Eye (tissue), 1 donor: Measurements from ENCODE around the gene CALHM2.

Source experiments
- DNase-seq: peaks from one replicate; pipeline ENCODE4 v3.0.0-alpha.2; 2015

The CALHM2 gene

DNA sequence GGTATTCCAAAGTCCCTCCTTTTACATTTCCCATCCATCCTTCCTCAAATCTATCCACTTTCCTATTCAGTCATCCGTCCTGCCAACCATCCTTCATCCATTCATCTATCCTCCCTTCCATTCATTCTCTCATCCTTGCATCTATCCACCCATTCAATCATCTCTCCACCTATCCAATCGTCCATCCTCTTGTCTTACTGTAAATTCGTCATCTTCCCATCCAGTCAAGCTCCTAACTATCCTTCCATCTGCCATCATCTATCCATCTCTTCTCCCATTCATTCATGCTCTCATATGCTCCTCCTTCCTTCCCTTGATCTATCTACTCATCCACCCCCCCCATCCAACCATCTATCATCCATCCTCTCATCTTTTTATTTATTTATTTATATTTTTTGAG lies 21.9 kb upstream of the CALHM2 start:
- no peak for DNase-seq

- DNase-seq = peak; percentile 50
Observed at GRCh38 chr10:103473261-103473671, 21.1 kb upstream of the CALHM2 start.

DNA sequence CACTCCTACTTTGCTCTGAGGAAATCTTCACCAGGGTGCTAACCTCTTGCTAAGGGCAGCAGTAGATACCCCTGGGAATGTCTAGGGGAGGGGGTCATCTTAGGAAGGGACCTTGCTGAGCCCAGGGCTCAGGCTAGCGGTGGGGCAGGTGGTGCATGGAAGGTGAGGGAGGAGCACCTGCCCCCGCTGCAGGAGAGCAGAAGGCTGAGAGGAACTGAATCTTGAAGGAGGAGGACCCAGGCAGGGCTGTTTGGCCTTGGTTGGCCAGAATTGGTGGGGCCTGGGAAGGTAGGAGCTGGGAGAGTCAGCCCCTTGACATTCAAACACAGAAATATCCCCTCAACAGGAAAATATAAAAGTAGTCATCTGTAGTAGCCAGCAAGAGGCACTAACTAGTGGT lies 19.8 kb upstream of the CALHM2 start:
- no peak for DNase-seq

GRCh38 chr10:103470761-103471653 lies 18.8 kb upstream of the CALHM2 start:
- DNase-seq = no peak

DNA sequence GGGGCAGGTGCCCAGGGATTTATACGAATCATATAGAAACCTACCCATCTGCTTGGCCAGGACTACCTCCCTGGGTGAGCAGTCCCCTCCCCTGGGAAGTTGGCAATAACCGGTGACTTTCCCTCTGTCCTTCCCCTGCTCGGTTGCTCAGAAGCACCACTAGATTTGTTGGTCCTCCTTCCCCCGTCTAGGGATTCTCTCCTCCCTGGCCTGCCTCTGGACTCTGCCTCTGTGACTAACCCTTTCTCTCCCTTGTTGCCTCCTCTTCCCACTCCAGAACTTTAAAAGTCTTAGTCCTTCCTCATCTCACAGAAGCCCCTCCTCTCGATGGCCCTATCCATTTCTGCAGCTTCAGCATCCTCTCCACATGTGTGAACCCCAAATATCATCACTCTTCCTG lies 17.0 kb upstream of the CALHM2 start:
- DNase-seq = no peak

DNA sequence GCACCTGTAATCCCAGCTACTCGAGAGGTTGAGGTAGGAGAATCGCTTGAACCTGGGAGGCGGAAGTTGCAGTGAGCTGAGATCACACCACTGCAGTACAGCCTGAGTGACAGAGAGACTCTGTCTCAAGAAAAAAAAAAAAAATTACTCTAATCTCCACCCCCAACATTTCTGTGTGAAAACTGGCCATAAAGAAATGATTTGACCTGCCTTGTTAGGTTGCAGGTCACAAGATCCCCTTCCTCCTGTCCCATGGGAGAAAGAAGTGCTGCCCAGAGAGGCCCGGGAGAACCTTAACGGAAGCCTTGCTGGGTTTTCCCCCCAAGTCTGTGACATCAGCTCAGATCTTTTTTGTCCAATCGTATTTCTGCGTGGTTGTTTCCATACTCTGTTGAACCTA lies 15.2 kb upstream of the CALHM2 start:
- DNase-seq = no peak

DNA sequence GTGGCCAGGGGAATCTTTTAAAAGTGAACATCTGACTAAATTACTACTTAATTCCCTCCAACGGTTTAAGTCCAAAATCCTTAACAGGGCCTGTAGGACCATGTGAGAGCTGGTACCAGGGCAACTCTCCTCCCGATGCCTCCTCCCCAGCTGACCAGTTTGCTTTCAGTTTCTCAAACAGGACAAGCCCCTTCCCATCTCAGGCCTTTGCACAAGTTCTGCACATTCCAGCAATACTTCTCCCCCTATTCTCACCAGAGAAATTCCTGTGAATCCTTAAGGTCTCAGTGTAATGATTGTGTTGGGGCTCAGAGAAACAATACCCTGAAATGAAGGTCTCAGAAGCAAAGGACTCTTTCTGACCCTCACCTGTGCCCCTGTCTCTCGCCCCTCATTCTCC lies 14.6 kb upstream of the CALHM2 start:
- DNase-seq = no peak

DNA sequence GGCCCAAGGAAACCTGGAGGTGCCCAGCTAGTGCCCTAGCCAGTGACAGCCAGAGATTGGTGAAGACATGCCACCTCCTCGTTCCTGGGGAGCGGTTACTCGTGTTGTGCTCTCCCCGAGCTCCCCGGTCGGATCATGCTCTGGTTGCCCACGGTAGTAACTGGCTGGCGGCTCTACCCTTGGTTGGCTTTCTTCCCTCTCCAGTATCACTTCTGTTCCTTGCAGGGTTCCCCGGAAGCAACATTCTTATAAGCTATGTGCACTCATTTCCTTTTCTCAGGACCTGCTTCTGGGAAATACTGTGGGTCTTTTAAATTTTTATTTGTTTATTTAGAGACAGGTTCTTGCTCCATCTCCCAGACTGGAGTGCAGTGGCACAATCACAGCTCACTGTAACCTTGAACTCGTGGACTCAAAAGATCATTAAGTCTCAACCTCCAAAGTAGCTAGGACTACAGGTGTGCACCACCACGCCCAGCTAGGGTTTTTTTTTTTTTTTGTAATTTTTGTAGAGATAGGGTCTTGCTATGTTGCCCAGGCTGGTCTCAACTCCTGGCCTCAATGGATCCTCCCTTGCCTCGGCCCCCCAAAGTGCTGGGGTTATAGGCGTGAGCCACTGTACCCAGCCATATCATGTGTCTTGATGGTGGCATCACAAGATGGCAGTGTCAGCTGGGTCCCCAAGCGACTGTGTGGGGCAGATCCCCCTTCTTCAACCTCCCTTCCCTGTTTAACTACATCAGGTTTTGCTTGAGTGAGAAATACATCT lies 13.4 kb upstream of the CALHM2 start:
- DNase-seq = no peak

- DNase-seq = no peak
Observed at GRCh38 chr10:103463499-103463898, 11.3 kb upstream of the CALHM2 start.

DNA sequence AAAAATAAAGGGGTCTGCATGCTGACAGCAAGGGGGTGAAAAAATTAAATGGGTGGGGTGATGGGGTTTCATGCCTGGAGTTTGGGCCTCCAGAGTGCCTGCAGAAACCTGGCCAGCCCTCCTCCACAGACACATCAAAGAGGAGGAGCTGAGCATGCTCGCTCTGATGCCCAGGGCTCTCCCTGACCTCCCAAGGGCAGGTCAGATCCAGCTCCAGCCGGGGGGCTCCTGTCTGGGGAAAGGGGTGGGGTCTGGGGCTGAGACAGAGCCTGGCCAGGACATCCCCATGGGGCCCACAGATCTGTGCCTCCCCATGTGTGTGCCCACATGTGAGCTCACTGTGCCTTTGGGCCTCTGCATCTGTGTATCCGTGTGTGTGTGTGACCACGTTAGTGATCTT lies 7.4 kb upstream of the CALHM2 start:
- no peak for DNase-seq

GRCh38 chr10:103458720-103459119 lies 6.5 kb upstream of the CALHM2 start, which contains the start of gene CALHM1:
Gene CALHM1 (minus strand): TSS chr10:103458900. CDS start chr10:103458751, 149 bp downstream.
- DNase-seq = no peak

DNA sequence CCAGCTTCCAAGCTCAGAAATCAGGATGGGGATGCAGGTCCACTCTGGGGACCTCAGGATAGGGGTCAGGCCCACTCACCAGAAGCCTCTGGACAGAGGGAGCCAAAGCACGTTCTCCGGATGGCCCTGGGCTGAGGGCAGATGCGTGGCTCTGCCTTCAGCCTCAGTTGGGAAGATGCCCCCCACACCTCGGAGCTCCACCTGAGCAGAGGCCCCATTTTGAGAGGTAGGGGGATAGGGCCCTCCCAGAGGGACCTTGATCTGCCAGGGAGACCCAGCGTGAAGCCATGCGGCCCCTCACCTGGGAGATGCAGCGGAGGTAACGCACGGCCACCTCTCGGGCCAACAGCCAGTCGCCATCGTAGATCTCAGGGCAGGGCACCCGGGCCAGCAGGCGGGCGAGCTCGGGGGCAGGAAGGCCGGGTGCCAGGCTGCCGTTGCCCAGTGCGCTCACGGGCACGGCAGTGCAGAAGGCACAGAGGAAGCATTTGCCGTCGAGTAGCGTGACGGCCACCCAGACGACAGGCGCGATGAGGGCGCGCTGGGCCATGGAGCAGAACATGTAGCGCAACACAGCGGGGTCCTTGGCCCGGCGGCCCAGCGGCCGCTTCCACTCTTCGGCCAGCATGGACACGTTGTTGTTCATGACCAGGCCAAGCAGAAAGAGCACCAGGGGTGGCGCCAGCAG lies 5.9 kb upstream of the CALHM2 start:
- DNase-seq = no peak

DNA sequence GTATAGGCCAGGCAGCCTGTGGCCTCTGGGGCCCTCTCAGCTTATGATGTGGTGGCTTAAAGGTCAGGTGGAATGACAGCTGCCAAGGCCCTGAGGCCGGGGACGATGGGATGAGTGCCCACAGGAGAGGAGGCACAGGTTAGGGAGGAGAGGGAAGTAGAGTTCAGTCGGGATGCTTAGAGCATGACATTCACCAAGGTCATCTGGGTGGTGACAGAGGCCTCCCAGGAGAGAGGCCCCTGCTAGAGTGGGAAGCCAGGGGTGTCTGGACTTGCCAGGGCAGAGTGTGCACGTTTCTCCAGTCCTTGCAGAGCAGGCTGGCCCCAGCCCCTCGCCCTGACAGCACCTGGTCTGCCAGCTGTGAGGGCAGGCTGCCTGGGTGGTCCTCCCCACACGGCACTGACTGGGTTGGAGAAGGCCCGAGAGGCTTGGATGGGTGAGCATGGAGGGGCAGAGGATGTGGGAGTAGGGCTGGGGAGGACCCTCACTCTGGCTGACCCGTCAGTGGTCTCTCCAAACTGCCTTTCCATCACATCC lies 5.1 kb upstream of the CALHM2 start:
- DNase-seq = no peak

GRCh38 chr10:103456074-103456660 lies 4.0 kb upstream of the CALHM2 start:
- DNase-seq = no peak

GRCh38 chr10:103455235-103455634 lies 3.1 kb upstream of the CALHM2 start:
- no peak for DNase-seq

DNA sequence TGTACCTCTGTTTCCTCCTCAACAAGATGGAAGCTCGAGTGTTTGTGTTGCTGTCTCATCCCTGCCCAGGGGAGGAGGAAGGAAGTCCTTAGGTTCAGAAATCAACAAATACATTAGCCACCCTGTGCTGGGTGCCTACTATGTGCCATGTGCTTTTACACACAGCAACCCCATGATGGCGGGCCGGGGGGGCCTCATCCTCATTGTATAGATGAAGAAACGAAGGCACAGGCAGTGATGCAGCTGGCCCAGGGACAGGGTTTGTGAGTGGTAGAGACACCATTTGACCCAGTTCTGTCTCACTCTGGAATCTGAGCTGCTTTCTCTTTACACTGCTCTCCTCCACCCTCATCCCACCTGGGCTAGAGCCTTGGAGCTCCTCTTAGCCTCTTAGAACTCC lies 1.9 kb upstream of the CALHM2 start:
- DNase-seq = no peak

GRCh38 chr10:103452506-103453230 lies 498 bp upstream of the CALHM2 start:
- DNase-seq = no peak

DNA sequence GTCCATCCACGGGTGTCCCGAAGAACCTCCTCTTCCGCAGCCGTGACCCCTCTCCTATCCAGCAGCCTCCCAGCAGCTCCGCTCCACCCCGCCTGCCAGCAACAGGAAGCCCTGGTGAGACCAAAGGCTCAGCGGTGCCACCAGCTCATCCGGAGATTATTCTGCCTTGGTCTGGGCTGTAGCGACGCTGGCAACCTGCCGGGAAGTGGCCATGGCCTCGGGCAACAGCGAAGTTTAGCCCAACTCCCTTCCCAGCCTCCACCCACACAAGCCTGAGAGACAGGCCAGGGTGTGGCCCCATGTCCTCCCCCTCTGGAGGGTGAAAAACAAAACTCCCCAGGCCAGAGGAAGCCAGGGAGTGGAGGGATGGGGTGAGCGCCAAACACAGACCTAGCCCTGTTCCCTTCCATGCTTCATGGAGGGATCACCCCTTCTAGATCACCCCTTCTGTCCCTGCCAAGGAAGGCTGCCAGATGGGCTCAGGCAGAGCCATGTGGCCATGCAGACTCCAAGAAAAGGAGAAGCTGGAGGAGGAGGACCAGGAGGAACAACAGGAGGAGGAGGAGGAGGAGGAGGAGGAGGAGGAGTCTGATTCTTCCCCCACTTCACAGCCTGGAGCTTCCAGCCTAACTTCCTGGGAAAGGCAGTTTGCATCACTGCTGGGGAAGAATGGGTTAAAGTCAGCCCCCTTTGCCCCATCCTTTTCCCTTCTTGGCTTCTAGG lies 918 bp downstream of the CALHM2 start:
- peak; percentile 17 for DNase-seq

DNA sequence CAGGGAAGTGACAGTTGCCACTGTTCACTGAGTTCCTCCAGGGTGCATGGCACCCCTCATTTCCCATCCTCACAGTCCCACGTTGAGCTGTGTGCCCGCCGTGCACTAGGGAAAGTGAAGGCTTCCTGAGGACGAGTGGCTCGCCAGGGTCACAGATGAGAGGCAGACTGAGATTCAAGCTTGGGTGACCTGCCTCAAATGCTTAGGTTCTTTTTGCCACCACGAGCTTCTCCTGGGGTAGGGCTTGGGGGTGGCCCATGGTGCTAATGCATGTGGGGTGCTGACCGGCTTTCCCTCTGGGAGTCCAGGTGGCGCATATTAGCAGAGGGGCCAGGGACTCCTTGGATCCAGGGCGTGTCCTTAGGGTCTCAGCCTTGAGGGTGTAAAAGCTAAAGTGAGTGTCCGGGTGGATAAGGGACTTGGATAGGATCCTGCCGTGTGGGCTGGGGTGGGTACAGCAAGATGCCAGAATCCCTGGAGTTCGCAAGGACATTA lies 1.9 kb downstream of the CALHM2 start:
- no peak for DNase-seq

DNA sequence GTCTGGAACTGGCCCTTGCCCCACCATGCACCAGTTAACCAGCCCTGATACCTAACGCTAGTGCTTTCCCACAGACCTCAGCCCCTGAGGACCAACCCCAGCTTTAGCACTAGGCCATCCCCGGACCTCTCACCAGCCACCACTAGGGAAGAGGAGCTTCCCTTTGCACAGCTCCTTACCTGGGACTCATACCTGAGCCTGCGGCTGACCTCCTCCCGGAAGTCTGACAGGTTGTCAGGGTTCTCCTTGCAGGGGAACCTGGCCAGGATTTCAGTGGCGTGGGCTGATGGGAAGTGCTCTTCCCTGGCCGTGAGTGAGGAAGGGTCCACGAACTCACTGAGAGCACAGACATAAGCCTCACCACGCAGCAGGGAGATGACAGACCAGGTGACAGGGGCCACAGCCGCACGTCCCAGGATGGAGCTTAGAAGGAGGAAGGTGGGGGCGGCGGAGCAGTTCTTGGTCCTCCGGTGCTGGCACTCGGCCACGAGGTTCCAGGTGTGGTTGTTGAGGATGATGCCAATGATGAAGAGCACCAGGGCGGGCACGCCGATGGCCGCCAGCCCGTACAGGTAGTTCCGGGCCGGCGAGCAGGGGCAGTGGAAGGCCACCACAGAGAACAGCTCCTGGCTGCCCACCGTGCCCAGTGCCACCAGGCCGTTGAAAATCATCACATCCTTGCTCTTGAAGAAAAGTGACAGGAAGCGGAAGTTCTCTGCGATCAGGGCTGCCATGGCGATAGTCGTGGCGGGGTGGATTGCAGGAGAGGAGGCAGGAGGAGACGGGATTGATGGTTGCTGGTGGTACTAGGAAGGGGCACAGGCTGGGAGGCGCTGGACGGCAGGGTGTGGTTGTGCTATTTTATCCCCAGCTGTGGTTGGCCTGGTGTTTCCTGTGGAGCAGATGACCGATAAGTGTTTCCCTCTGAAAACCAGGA lies 2.7 kb downstream of the CALHM2 start:
- DNase-seq = no peak
